SK-N-SH treated with all-trans-retinoic acid at 6 μM for 48 hours (cell line): ENCODE measurements around the gene IRF2BPL.

Experiments
- CREB5 ChIP-seq: fragments of 250-450 bp; sonication (Bioruptor Pico); IDR thresholded peaks from 2 replicates; pipeline ENCODE4 v1.5.1; 2020; ENCODE audit warnings: low read depth, mild to moderate bottlenecking, moderate library complexity
- OSR1 ChIP-seq: fragments of 250-450 bp; sonication (Bioruptor Pico); IDR thresholded peaks from 2 replicates; pipeline ENCODE4 v1.8.0; 2022; ENCODE audit warnings: moderate library complexity, mild to moderate bottlenecking, inconsistent platforms
- PATZ1 ChIP-seq: fragments of 250-450 bp; sonication (Bioruptor Pico); IDR thresholded peaks from 2 replicates; pipeline ENCODE4 v1.8.0; 2020; ENCODE audit warnings: mild to moderate bottlenecking, moderate library complexity, borderline replicate concordance
- PPARA ChIP-seq: fragments of 250-450 bp; sonication (Bioruptor Pico); IDR thresholded peaks from 2 replicates; pipeline ENCODE4 v1.5.0; 2020; ENCODE audit warnings: mild to moderate bottlenecking, borderline replicate concordance
- ZFP3 ChIP-seq: fragments of 250-450 bp; sonication (Bioruptor Pico); IDR thresholded peaks from 2 replicates; pipeline ENCODE4 v1.5.0; 2020; ENCODE audit warnings: mild to moderate bottlenecking, moderate library complexity
- ZNF70 ChIP-seq: fragments of 450-650 bp; formaldehyde crosslinking; IDR thresholded peaks from 2 replicates; pipeline ENCODE4 v1.5.0; 2020; ENCODE audit warnings: mild to moderate bottlenecking, moderate library complexity
- ZNF8 ChIP-seq: fragments of 450-650 bp; formaldehyde crosslinking; IDR thresholded peaks from 2 replicates; pipeline ENCODE4 v1.5.0; 2020; ENCODE audit warnings: mild to moderate bottlenecking, moderate library complexity

GRCh38 chr14:77069551-77069950 is 41.0 kb upstream of the IRF2BPL start:
- TF ChIP-seq ZNF70 (CRISPR knock-in tag) (no peak), PPARA (CRISPR knock-in tag) (no peak), PATZ1 (CRISPR knock-in tag) (no peak), CREB5 (no peak), OSR1 (CRISPR knock-in tag) (no peak), ZNF8 (CRISPR knock-in tag) (no peak), ZFP3 (CRISPR knock-in tag) (no peak)
